ENCODE measurements around the gene TRAF4.
"Not testable (repeated sequence)": the region's sequence is repeated elsewhere in the genome, so short reads cannot be mapped to it uniquely, and the experiment has no call there.

The TRAF4 gene

GRCh38 chr17:28788100-28788499 lies 44.3 kb downstream of the TRAF4 start:
- no peak for DNase-seq (ENCODE audit: low spot score)

GRCh38 chr17:28792877-28793661 lies 49.3 kb downstream of the TRAF4 start:
- DNase-seq (ENCODE audit: low spot score): no peak

GRCh38 chr17:28794846-28795441 lies 51.1 kb downstream of the TRAF4 start:
- DNase-seq (ENCODE audit: low spot score): not testable (repeated sequence)

- no peak for DNase-seq (ENCODE audit: low spot score)
Measured at GRCh38 chr17:28796062-28796461, 52.3 kb downstream of the TRAF4 start.

Data from SW480 (cell line).